K562 treated with DMSO at 1 percent for 24 hours (cell line): ENCODE measurements around the gene GNG13. TPM values are rescaled to one million over a fixed set of nuclear protein-coding genes. Genes with fewer than 3 reads are reported as not detected.

ENCODE experiments used
- total RNA-seq: library from RNA; unstranded; fragments of 300-600 nt; gene quantifications from 2 replicates; pipeline ENCODE4 v1.2.3, GENCODE V29; 2022; ENCODE audit warnings: low read depth; ENCODE audit not compliant: insufficient read depth

GNG13 gene, protein sequence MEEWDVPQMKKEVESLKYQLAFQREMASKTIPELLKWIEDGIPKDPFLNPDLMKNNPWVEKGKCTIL
- total RNA-seq, result not detected in 2 replicates

DNA sequence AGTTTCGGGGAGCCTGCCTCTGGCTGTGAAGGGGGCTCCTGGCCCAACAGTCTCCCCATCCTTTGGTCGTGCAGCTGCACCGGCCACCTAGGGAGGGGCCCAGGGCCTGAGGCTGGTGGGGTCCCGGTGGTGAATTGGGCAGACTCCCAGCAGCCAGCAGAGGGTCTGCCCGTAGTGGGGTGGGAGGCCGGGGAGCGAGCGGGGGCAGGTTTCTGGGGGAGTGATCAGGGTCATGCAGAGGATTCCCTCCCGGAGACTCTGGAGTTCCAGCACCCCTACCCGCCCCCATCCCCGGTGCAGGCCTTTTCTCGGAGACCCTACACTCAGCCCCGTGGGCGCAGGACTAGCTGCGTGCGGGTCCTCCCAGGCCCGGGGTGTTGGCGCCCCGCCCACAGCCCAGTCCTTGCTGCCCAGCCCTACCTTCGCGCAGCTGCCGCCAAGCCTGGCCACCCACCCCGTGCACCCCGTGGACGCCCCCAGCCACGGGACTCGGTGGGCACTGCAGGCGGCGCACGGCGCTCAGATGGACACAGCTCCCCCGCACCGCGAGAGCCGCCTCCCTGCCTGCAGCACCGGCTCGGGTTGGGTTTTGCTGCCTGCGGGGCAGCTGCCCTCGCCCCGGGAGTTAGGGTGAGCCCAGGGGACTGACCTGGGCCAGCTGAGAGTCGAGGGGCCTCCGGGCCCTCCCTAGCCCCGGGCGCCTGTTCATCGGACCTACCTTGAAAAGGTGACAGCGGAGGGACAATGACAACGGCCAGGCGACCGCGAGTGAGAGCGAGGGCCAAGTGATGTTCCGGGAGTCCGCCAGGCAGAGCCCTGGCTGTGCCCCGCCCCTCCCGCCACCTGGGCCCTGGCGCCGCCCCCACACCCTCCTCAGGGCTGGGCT, at the start of gene GNG13:
Gene GNG13 (minus strand): TSS at position 787 of the 886 bp plus-strand sequence. CDS start 1,657 bp downstream, outside the sequence.

DNA sequence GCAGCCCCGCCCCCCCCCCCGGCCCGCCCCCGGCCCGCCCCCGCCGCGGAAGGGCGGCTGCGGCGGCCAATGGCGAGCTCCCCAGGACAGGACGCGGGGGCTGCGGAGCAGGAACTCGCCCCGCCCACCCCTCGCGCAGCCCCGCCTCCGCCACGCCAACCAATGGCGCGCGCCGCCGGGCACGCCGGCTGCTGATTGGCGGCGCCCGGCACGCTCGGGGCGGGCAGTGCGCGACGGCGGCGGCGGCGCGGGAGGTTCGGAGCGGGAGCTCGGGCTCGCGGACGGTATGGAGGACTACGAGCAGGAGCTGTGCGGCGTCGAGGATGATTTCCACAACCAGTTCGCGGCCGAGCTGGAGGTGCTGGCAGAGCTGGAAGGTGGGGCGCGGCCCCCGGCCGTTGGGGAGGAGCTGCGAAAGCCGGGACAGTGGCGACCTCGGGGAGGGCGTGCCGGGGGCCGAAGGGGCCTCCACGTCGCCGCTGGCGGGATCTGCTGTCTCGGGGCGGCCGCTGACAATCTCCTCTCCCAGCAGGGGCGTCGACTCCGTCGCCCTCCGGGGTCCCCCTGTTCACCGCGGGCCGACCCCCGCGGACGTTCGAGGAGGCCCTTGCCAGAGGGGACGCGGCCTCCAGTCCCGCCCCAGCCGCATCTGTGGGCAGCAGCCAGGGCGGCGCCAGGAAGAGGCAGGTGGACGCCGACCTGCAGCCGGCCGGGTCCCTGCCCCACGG, 12.0 kb downstream of the GNG13 start, which contains the start of gene CHTF18:
Gene CHTF18 (plus strand): TSS at position 222 of the 728 bp plus-strand sequence. CDS start 65 bp downstream, at position 287.

DNA sequence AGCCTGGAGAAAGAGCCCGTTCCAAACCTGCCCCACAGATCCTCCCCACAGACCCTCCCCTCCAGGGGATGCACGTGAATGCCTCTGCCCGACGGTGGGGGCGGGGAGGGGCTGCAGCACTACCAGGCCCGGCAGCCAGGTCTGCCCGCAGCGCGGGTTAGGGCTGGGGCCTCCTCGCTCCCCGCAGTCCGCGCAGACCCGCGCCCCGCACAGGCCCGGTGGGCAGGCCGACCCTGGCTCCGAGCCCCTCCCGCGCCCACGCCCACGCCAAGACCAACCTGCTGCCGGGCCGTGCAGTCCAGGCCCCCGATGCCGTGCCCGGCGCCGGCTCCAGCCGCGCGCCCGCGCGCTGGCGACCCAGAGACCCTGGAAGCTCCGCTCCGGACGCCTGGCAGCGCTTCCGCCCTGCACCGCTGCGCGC, 12.5 kb downstream of the GNG13 start, which contains the start of gene RPUSD1:
Gene RPUSD1 (minus strand): TSS at position 404 of the 421 bp plus-strand sequence. CDS start 644 bp downstream, outside the sequence.

DNA sequence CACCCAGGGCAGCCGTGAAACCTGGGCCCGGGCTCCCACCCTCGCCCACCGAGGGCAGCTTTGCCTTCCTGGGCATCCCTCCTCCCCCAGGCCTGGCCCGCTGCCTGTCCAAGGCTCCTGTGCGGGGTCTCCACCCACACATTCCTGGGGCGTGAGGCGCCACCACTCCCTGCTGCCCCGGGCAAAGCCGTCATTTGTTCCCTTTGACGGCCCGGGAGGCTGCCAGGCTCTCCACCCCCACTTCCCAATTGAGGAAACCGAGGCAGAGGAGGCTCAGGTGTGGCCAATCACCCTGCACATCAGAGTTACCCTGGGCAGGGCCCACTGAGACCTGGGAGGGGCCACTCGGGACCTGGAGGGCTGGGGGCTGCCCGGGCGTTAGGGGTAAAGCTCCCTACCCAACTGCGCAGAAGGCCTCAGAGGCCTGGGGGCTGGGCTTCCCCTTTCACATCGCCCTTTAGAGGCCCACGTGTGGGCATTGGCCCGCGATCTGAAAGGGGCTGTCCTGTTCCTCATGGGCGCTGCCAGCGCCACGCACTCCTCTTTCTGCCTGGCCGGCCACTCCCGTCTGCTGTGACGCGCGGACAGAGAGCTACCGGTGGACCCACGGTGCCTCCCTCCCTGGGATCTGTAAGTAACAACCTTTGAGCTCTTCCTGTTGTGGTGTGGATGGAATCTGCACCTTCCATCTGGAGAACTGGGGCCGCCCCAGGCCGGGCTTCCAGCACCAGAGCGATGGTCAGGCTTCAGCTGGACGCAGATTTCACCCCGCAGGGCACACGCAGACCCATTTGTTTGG, 39.8 kb downstream of the GNG13 start, which contains the start of gene MSLN:
Gene MSLN (plus strand): TSS at position 190 of the 799 bp plus-strand sequence. CDS start 1,947 bp downstream, outside the sequence.

Other genes starting within 250 kb of the GNG13 start
- gene PRR35, start 240.3 kb downstream of the GNG13 start, total RNA-seq, result 0.23 TPM in 1 of 2 replicates, not detected in the other
- gene NHLRC4, start 233.7 kb downstream of the GNG13 start, total RNA-seq, result 12.5 and 14.0 TPM in 2 replicates
- 55.4 and 66.8 TPM in 2 replicates for gene PIGQ, start 230.8 kb downstream of the GNG13 start, total RNA-seq
- gene RAB40C, start 210.7 kb downstream of the GNG13 start, total RNA-seq, result 42.1 and 47.9 TPM in 2 replicates
- 13.4 and 16.8 TPM in 2 replicates for gene WFIKKN1, start 169.7 kb downstream of the GNG13 start, total RNA-seq
- 134 and 166 TPM in 2 replicates for gene METTL26, start 164.4 kb downstream of the GNG13 start, total RNA-seq
- 93.9 and 111 TPM in 2 replicates for gene MCRIP2, start 158.9 kb downstream of the GNG13 start, total RNA-seq
- gene WDR90, start 151.4 kb downstream of the GNG13 start, total RNA-seq, result 2.6 and 4.1 TPM in 2 replicates
- gene RHOT2, start 132.6 kb downstream of the GNG13 start, total RNA-seq, result 154 and 166 TPM in 2 replicates
- gene RHBDL1, start 125.1 kb downstream of the GNG13 start, total RNA-seq, result 1.2 and 3.0 TPM in 2 replicates
- gene STUB1, start 120.3 kb downstream of the GNG13 start, total RNA-seq, result 165 and 192 TPM in 2 replicates
- 102 and 106 TPM in 2 replicates for gene JMJD8, start 116.4 kb downstream of the GNG13 start, total RNA-seq
- gene WDR24, start 110.3 kb downstream of the GNG13 start, total RNA-seq, result 33.8 and 37.4 TPM in 2 replicates
- 4.8 and 5.8 TPM in 2 replicates for gene FBXL16, start 94.9 kb downstream of the GNG13 start, total RNA-seq
- 47.3 and 52.0 TPM in 2 replicates for gene METRN, start 85.6 kb downstream of the GNG13 start, total RNA-seq
- 76.2 and 84.9 TPM in 2 replicates for gene ANTKMT, start 79.6 kb downstream of the GNG13 start, total RNA-seq
- 1.3 and 1.8 TPM in 2 replicates for gene CCDC78, start 74.3 kb downstream of the GNG13 start, total RNA-seq
- 22.0 and 22.6 TPM in 2 replicates for gene HAGHL, start 73.6 kb downstream of the GNG13 start, total RNA-seq
- 40.1 and 45.9 TPM in 2 replicates for gene CIAO3, start 59.7 kb downstream of the GNG13 start, total RNA-seq
- not detected in 2 replicates for gene MSLN, start 40.0 kb downstream of the GNG13 start, total RNA-seq
- 64.3 and 67.5 TPM in 2 replicates for gene RPUSD1, start 12.4 kb downstream of the GNG13 start, total RNA-seq
- gene CHTF18, start 12.1 kb downstream of the GNG13 start, total RNA-seq, result 46.3 and 54.9 TPM in 2 replicates
- gene LMF1, start 170.2 kb upstream of the GNG13 start, total RNA-seq, result 4.5 and 12.8 TPM in 2 replicates
- not detected in 2 replicates for gene SOX8, start 181.0 kb upstream of the GNG13 start, total RNA-seq